H1 (cell line): ENCODE data around the gene CGB2. TPM values are rescaled to one million over a fixed set of nuclear protein-coding genes. Genes with fewer than 3 reads are reported as not detected.

Source experiments
- CTCF ChIA-PET: fragments of 300-600 bp; sonication (Branson Sonifier 250); formaldehyde crosslinking; loops from one replicate; lab custom pipeline; 2021; ENCODE audit not compliant: partially characterized antibody; lab: Charles Lee
- POLR2A ChIA-PET: fragments of 300-600 bp; sonication (Branson Sonifier 250); formaldehyde crosslinking; loops from one replicate; lab custom pipeline; 2021; ENCODE audit warnings: inconsistent platforms; ENCODE audit not compliant: partially characterized antibody; lab: Charles Lee
- DNase-seq, 2 experiments: peaks; one replicate each; pipeline versions ENCODE4 v3.0.0 to v3.0.0-alpha.2; 2010 to 2022; ENCODE audit warnings: low spot score in 2 of 2, low read depth in 1 of 2, mixed read lengths in 1 of 2
- FAIRE-seq: peaks from 2 replicates; lab custom pipeline; 2011; peaks lifted over from hg19 to GRCh38; lab: Jason Lieb, UNC
- H2AFZ ChIP-seq: 2 replicates; pipeline ENCODE4 v1.8.1; 2012; ENCODE audit warnings: low read length, inconsistent platforms
- H2AK5ac ChIP-seq: 2 replicates; pipeline ENCODE4 v1.6.1; 2013; ENCODE audit warnings: low read depth, low read length
- H2BK120ac ChIP-seq: replicated peaks from 2 replicates; pipeline ENCODE3; 2013; ENCODE audit warnings: low read depth, low read length, inconsistent platforms
- H2BK12ac ChIP-seq: 2 replicates; pipeline ENCODE4 v1.6.1; 2013; ENCODE audit warnings: low read depth, low read length
- H2BK15ac ChIP-seq: 2 replicates; pipeline ENCODE4 v1.6.1; 2013; ENCODE audit warnings: low read length
- H2BK20ac ChIP-seq: 2 replicates; pipeline ENCODE4 v1.6.1; 2013; ENCODE audit warnings: low read length
- H2BK5ac ChIP-seq: 2 replicates; pipeline ENCODE4 v1.6.1; 2013; ENCODE audit warnings: low read depth, low read length
- H3K14ac ChIP-seq: 2 replicates; pipeline ENCODE4 v1.6.1; 2013; ENCODE audit warnings: inconsistent platforms; ENCODE audit not compliant: insufficient read length
- H3K18ac ChIP-seq: 2 replicates; pipeline ENCODE4 v1.6.1; 2013; ENCODE audit warnings: low read length; ENCODE audit errors: extremely low read depth
- H3K23ac ChIP-seq: 2 replicates; pipeline ENCODE4 v1.6.1; 2013; ENCODE audit warnings: inconsistent platforms; ENCODE audit not compliant: insufficient read length
- H3K23me2 ChIP-seq: 2 replicates; pipeline ENCODE4 v1.6.1; 2013; ENCODE audit warnings: low read depth, low read length
- H3K27ac ChIP-seq: 2 replicates; pipeline ENCODE4 v1.6.1; 2011; ENCODE audit warnings: low read depth, low read length, inconsistent platforms
- H3K27me3 ChIP-seq, 4 experiments: replicated peaks in 1 of 4; 1 replicate in 1 of 4; 2 replicates in 3 of 4; pipeline versions ENCODE4 v1.6.1 to v1.8.1; 2011 to 2013; ENCODE audit warnings: low read length in 3 of 4, mild to moderate bottlenecking in 3 of 4, inconsistent platforms in 2 of 4, mixed read lengths in 2 of 4, moderate library complexity in 1 of 4; ENCODE audit not compliant: control insufficient read depth in 3 of 4, insufficient read depth in 3 of 4; ENCODE audit errors: extremely low read depth in 1 of 4
- H3K36me3 ChIP-seq, 4 experiments: 2 replicates each; pipeline versions ENCODE4 v1.6.1 to v1.8.1; 2011 to 2013; ENCODE audit warnings: mild to moderate bottlenecking in 4 of 4, low read length in 3 of 4, moderate library complexity in 2 of 4, control low read depth in 1 of 4, inconsistent platforms in 1 of 4; ENCODE audit not compliant: insufficient read depth in 4 of 4, control insufficient read depth in 2 of 4
- H3K4ac ChIP-seq: replicated peaks from 2 replicates; pipeline ENCODE3; 2013; ENCODE audit warnings: low read length, low read depth, mixed read lengths, inconsistent platforms; ENCODE audit not compliant: insufficient read length
- H3K4me1 ChIP-seq, 4 experiments: replicated peaks in 1 of 4; 1 replicate in 1 of 4; 2 replicates in 3 of 4; pipeline versions ENCODE4 v1.6.1 to v1.8.1; 2011 to 2013; ENCODE audit warnings: low read length in 3 of 4, inconsistent platforms in 2 of 4, mixed read lengths in 1 of 4; ENCODE audit not compliant: insufficient read depth in 4 of 4, control insufficient read depth in 3 of 4
- H3K4me2 ChIP-seq, 2 experiments: 2 replicates each; pipeline versions ENCODE4 v1.6.1 to v1.8.1; 2011 to 2013; ENCODE audit warnings: low read depth in 2 of 2, low read length in 2 of 2, control low read depth in 1 of 2, inconsistent platforms in 1 of 2, mild to moderate bottlenecking in 1 of 2; ENCODE audit not compliant: insufficient read depth in 1 of 2
- H3K4me3 ChIP-seq, 4 experiments: fragments of 200-600, 300-600 bp in 1 of 4; sonication (generic), shearing (Covaris generic), sonication (Bioruptor Twin) in 1 of 4; 2 replicates each; pipeline versions ENCODE4 v1.5.1 to v1.8.1; 2011 to 2016; ENCODE audit warnings: low read length in 4 of 4, low read depth in 3 of 4, control low read depth in 2 of 4, inconsistent platforms in 2 of 4, mild to moderate bottlenecking in 2 of 4, mixed read lengths in 1 of 4, moderate library complexity in 1 of 4; ENCODE audit not compliant: insufficient read depth in 2 of 4; ENCODE audit errors: extremely low read depth in 1 of 4
- H3K56ac ChIP-seq: replicated peaks from 2 replicates; pipeline ENCODE3; 2013; ENCODE audit warnings: low read depth, mild to moderate bottlenecking, mixed read lengths, low read length, inconsistent platforms; ENCODE audit not compliant: insufficient read length
- H3K79me1 ChIP-seq: 2 replicates; pipeline ENCODE4 v1.6.1; 2013; ENCODE audit warnings: low read depth, low read length, control low read depth
- H3K79me2 ChIP-seq, 2 experiments: 2 replicates each; pipeline versions ENCODE4 v1.6.1 to v1.8.1; 2012 to 2013; ENCODE audit warnings: low read length in 2 of 2, mild to moderate bottlenecking in 2 of 2, inconsistent platforms in 1 of 2; ENCODE audit not compliant: insufficient read depth in 2 of 2, control insufficient read depth in 1 of 2
- H3K9ac ChIP-seq, 4 experiments: replicated peaks in 1 of 4; 1 replicate in 1 of 4; 2 replicates in 3 of 4; pipeline versions ENCODE4 v1.6.1 to v1.8.1; 2011 to 2013; ENCODE audit warnings: low read depth in 3 of 4, low read length in 3 of 4, control low read depth in 2 of 4, mild to moderate bottlenecking in 2 of 4, moderate library complexity in 2 of 4, inconsistent platforms in 1 of 4; ENCODE audit errors: extremely low read depth in 1 of 4
- H3K9me3 ChIP-seq, 2 experiments: 2 replicates each; pipeline versions ENCODE4 v1.6.1 to v1.8.1; 2012 to 2013; ENCODE audit warnings: mild to moderate bottlenecking in 2 of 2, moderate library complexity in 2 of 2, control low read depth in 1 of 2, inconsistent platforms in 1 of 2, low read depth in 1 of 2, low read length in 1 of 2, mixed read lengths in 1 of 2; ENCODE audit not compliant: insufficient read depth in 2 of 2
- H4K20me1 ChIP-seq, 2 experiments: replicated peaks in 1 of 2; 2 replicates each; pipeline versions ENCODE3 to v1.8.1; 2011 to 2013; ENCODE audit warnings: inconsistent platforms in 2 of 2, low read length in 2 of 2, mild to moderate bottlenecking in 1 of 2; ENCODE audit not compliant: insufficient read depth in 2 of 2, control insufficient read depth in 1 of 2
- H4K5ac ChIP-seq: 2 replicates; pipeline ENCODE4 v1.6.1; 2013; ENCODE audit warnings: low read length, low read depth, mixed read lengths, inconsistent platforms; ENCODE audit not compliant: insufficient read length
- H4K8ac ChIP-seq: 2 replicates; pipeline ENCODE4 v1.8.0; 2013; ENCODE audit warnings: mild to moderate bottlenecking, moderate library complexity, low read length, inconsistent platforms; ENCODE audit not compliant: insufficient read depth; ENCODE audit errors: extremely low read depth
- H4K91ac ChIP-seq: replicated peaks from 2 replicates; pipeline ENCODE3; 2013; ENCODE audit warnings: low read length, mixed read lengths, inconsistent platforms; ENCODE audit not compliant: insufficient read length
- CBX8 ChIP-seq: fragments of 300-800, 300-1000 bp; sonication (generic); IDR thresholded peaks from 2 replicates; pipeline ENCODE4 v1.7.1; 2016; ENCODE audit warnings: low read depth, low read length, borderline replicate concordance
- CHD1 ChIP-seq: IDR thresholded peaks from 2 replicates; pipeline ENCODE4 v1.6.1; 2012; ENCODE audit warnings: low read depth, low read length, improper control_type of control experiment
- EZH2 ChIP-seq: fragments of 200-600 bp; sonication (generic); IDR thresholded peaks from 2 replicates; pipeline ENCODE4 v1.7.1; 2012; ENCODE audit warnings: low read depth, mild to moderate bottlenecking, moderate library complexity, low read length, inconsistent platforms; ENCODE audit not compliant: severe bottlenecking
- GABPA ChIP-seq: IDR thresholded peaks from 2 replicates; pipeline ENCODE4 v1.6.1; 2011; ENCODE audit warnings: mild to moderate bottlenecking, low read length, moderate library complexity, borderline replicate concordance; ENCODE audit not compliant: insufficient read depth
- PHF8 ChIP-seq: fragments of 200-600 bp; sonication (generic); conservative IDR thresholded peaks from 2 replicates; pipeline ENCODE4 v1.7.1; 2012; ENCODE audit warnings: low read depth, mild to moderate bottlenecking, inconsistent platforms, low read length, moderate library complexity
- SRF ChIP-seq: IDR thresholded peaks from 2 replicates; pipeline ENCODE4 v1.6.1; 2011; ENCODE audit warnings: mild to moderate bottlenecking, low read depth, low read length, moderate library complexity
- TAF7 ChIP-seq: optimal IDR thresholded peaks from 2 replicates; pipeline ENCODE3; 2011; ENCODE audit warnings: low read depth, mild to moderate bottlenecking, inconsistent platforms, low read length, moderate library complexity, borderline replicate concordance
- TEAD4 ChIP-seq: IDR thresholded peaks from 2 replicates; pipeline ENCODE4 v1.6.1; 2012; ENCODE audit warnings: low read depth, low read length, inconsistent platforms, mixed read lengths
- YY1 ChIP-seq: IDR thresholded peaks from 2 replicates; pipeline ENCODE4 v1.6.1; 2011; ENCODE audit warnings: low read depth, mild to moderate bottlenecking, low read length
- WGBS, 2 experiments: shearing (Covaris generic) in 1 of 2; methylation state at CpG; one replicate each; pipeline versions ENCODE4 v1.1.6 to v1.1.7; 2013 to 2015; ENCODE audit warnings: low lambda C conversion rate in 2 of 2, mixed read lengths in 2 of 2, inconsistent platforms in 1 of 2, low coverage in 1 of 2, missing lambda C conversion rate in 1 of 2; ENCODE audit not compliant: insufficient replicate concordance in 2 of 2, insufficient coverage in 1 of 2, insufficient read length in 1 of 2; ENCODE audit errors: extremely low coverage in 1 of 2, missing lambda C conversion rate in 1 of 2; 5-methylcytosine and 5-hydroxymethylcytosine counted together
- polyA plus RNA-seq, 7 experiments: library from polyadenylated mRNA; depleted of rRNA in 3 of 7; stranded (reverse) in 5 of 7; unstranded in 2 of 7; fragments of >200 nt in 5 of 7; fragments of 200-250 nt in 2 of 7; gene quantifications; 1 replicate in 5 of 7; 2 replicates in 1 of 7; 4 replicates in 1 of 7; pipeline versions ENCODE4 v1.2.1 to v1.2.3, GENCODE V29; 2011 to 2013; ENCODE audit warnings: missing spikeins in 2 of 7, mixed read lengths in 2 of 7
- total RNA-seq: library from RNA; stranded (reverse); fragmentation: NEBNext Ultra II Directional; extraction: Animal tissue kit (Norgen Biotek cat#: 25700); gene quantifications from 2 replicates; pipeline ENCODE4 v1.2.1, GENCODE V29; 2021

The CGB2 gene
- total and polyA plus RNA-seq, 2 of the 8 experiments (the other 6 are each of a cell fraction or from before 2014, with no cell fraction given): 0.71 to 3.2 TPM

GRCh38 chr19:49009828-49010227 is 21.9 kb upstream of the CGB2 start:
- Histone ChIP-seq H3K27ac (no peak overlapping the region), H3K23me2 (no peaks in the 10 kb centered on the region), H3K56ac (no peak overlapping the region), H3K4me3 (no peak overlapping the region), H3K4me1 (no peaks in the 10 kb centered on the region), H3K14ac (no peak overlapping the region), H2BK15ac (no peak overlapping the region), H4K5ac (no peak overlapping the region), H2BK5ac (no peak overlapping the region), H3K4me2 (no peak overlapping the region), H4K8ac (no peak overlapping the region), H4K91ac (no peak overlapping the region), H2AFZ (no peak overlapping the region), H3K23ac (no peak overlapping the region), H3K9ac (no peak overlapping the region), H3K4ac (no peak overlapping the region), H3K36me3 (peaks cover 14 to 39% (median 31%) of the 10 kb centered on the region in 4 experiments; a peak in 7 of 8 replicates), H3K18ac (no peak overlapping the region), H3K79me1 (peaks cover 2% of the 10 kb centered on the region; the same call in 1 of the 2 replicates), H2BK12ac (no peak overlapping the region), H3K27me3 (no peaks in the 10 kb centered on the region), H2BK20ac (no peak overlapping the region), H2BK120ac (no peak overlapping the region), H2AK5ac (no peak overlapping the region), H4K20me1 (peaks cover 3 to 13% of the 10 kb centered on the region in 2 experiments), H3K9me3 (no peaks in the 10 kb centered on the region), H3K79me2 (no peaks in the 10 kb centered on the region)
- DNase-seq (no peak), FAIRE-seq (no peak)
- ChIA-PET POLR2A (interaction anchor here (0.6 to 2.2 kb wide), 4 partner anchors 8 to 11 kb away, joined by 3 to 8 read pairs (median 4); no protein-coding TSS in a partner anchor), CTCF (interaction anchor here (0.6 to 6.2 kb wide), 8 partner anchors 8 to 216 kb away, joined by 3 to 66 read pairs (median 4); partner anchors contain the start of genes CGB2 and LHB)
- TF ChIP-seq TEAD4: no peak
- no peak for TF ChIP-seq CHD1
- TF ChIP-seq PHF8: no peak
- TF ChIP-seq CBX8: no peak
- TF ChIP-seq SRF: no peak
- no peak for TF ChIP-seq TAF7
- no peak for TF ChIP-seq EZH2
- TF ChIP-seq GABPA: no peak
- no peak for TF ChIP-seq YY1
- WGBS, 2 experiments: 93% methylated on average over 18 of the region's 18 CpGs; no CpG with 5 or more reads in 1 of the 2 experiments
